Cerebellar nuclear complex (tissue), 1 donor: ENCODE data around the gene STK35.

Experiments used
- DNase-seq, 2 experiments: peaks; one replicate each; lab custom pipeline; 2025; lab: John Stamatoyannopoulos, UW

STK35 gene

GRCh38 chr20:2101057-2101864 is at the start of gene STK35:
Gene STK35 (plus strand): TSS chr20:2101827. CDS start chr20:2101882, 55 bp downstream.
- no peak for DNase-seq

GRCh38 chr20:2051946-2052345 is 49.7 kb upstream of the STK35 start:
- no peak for DNase-seq

GRCh38 chr20:2052741-2053140 is 48.9 kb upstream of the STK35 start:
- no peak for DNase-seq

- no peak for DNase-seq
Measured at GRCh38 chr20:2053615-2054014, 48.0 kb upstream of the STK35 start.

- DNase-seq, result no peak
Measured at GRCh38 chr20:2054911-2055310, 46.7 kb upstream of the STK35 start.

- DNase-seq, result no peak
Measured at GRCh38 chr20:2059411-2059810, 42.2 kb upstream of the STK35 start.

- DNase-seq, result no peak
Measured at GRCh38 chr20:2065099-2065498, 36.5 kb upstream of the STK35 start.

GRCh38 chr20:2066461-2067122 is 35.0 kb upstream of the STK35 start:
- no peak for DNase-seq

- no peak for DNase-seq
Measured at GRCh38 chr20:2080532-2081224, 20.9 kb upstream of the STK35 start.

GRCh38 chr20:2084703-2085102 is 16.9 kb upstream of the STK35 start:
- no peak for DNase-seq

- no peak for DNase-seq
Measured at GRCh38 chr20:2086177-2086979, 15.2 kb upstream of the STK35 start.

- DNase-seq, result no peak
Measured at GRCh38 chr20:2086980-2087377, 14.6 kb upstream of the STK35 start.

GRCh38 chr20:2088891-2089290 is 12.7 kb upstream of the STK35 start:
- no peak for DNase-seq

- no peak for DNase-seq
Measured at GRCh38 chr20:2089447-2089846, 12.2 kb upstream of the STK35 start.

- no peak for DNase-seq
Measured at GRCh38 chr20:2093159-2093781, 8.4 kb upstream of the STK35 start.

- DNase-seq, result no peak
Measured at GRCh38 chr20:2093883-2094282, 7.7 kb upstream of the STK35 start.

- DNase-seq, result peak; percentile 32 to 75
Measured at GRCh38 chr20:2101865-2102584, 398 bp downstream of the STK35 start.

GRCh38 chr20:2102585-2103460 is 1.2 kb downstream of the STK35 start:
- DNase-seq, result peak in 1 of 2 experiments; percentile 84

GRCh38 chr20:2103461-2104153 is 2.0 kb downstream of the STK35 start:
- no peak for DNase-seq
